Measurements from ENCODE around the gene FNBP1. TPM values are rescaled to one million over a fixed set of nuclear protein-coding genes. Genes with fewer than 3 reads are reported as not detected.
"Not testable (repeated sequence)": the region's sequence is repeated elsewhere in the genome, so short reads cannot be mapped to it uniquely, and the experiment has no call there.

FNBP1 gene
- total RNA-seq, 1 donor from 2014 or later = 29.7 TPM

GRCh38 chr9:129995409-129996160, 47.4 kb downstream of the FNBP1 start:
- no peak for DNase-seq (ENCODE audit: low read depth, low spot score)

GRCh38 chr9:129994882-129995281, 48.1 kb downstream of the FNBP1 start:
- no peak for DNase-seq (ENCODE audit: low read depth, low spot score)

- not testable (repeated sequence) for DNase-seq (ENCODE audit: low read depth, low spot score)
Observed at GRCh38 chr9:129991139-129991538, 51.9 kb downstream of the FNBP1 start.

GRCh38 chr9:129990269-129991010, 52.5 kb downstream of the FNBP1 start:
- DNase-seq (ENCODE audit: low read depth, low spot score) = no peak

GRCh38 chr9:129989740-129990139, 53.2 kb downstream of the FNBP1 start:
- DNase-seq (ENCODE audit: low read depth, low spot score) = no peak

- DNase-seq (ENCODE audit: low read depth, low spot score) = no peak
Observed at GRCh38 chr9:129989362-129989708, 53.7 kb downstream of the FNBP1 start.

GRCh38 chr9:129988607-129989361, 54.2 kb downstream of the FNBP1 start:
- no peak for DNase-seq (ENCODE audit: low read depth, low spot score)

GRCh38 chr9:129987941-129988340, 55.0 kb downstream of the FNBP1 start:
- DNase-seq (ENCODE audit: low read depth, low spot score) = no peak

GRCh38 chr9:129987047-129987446, 55.9 kb downstream of the FNBP1 start:
- DNase-seq (ENCODE audit: low read depth, low spot score) = no peak

- DNase-seq (ENCODE audit: low read depth, low spot score) = not testable (repeated sequence)
Observed at GRCh38 chr9:129984589-129984988, 58.4 kb downstream of the FNBP1 start.

GRCh38 chr9:129983891-129984290, 59.1 kb downstream of the FNBP1 start:
- DNase-seq (ENCODE audit: low read depth, low spot score) = no peak

GRCh38 chr9:129981180-129981907, 61.6 kb downstream of the FNBP1 start:
- peak; percentile 79 for DNase-seq (ENCODE audit: low read depth, low spot score)

- DNase-seq (ENCODE audit: low read depth, low spot score) = not testable (repeated sequence)
Observed at GRCh38 chr9:129980224-129980623, 62.8 kb downstream of the FNBP1 start.

GRCh38 chr9:129979071-129979745, 63.8 kb downstream of the FNBP1 start:
- no peak for DNase-seq (ENCODE audit: low read depth, low spot score)

- no peak for DNase-seq (ENCODE audit: low read depth, low spot score)
Observed at GRCh38 chr9:129972816-129973215, 70.2 kb downstream of the FNBP1 start.

- DNase-seq (ENCODE audit: low read depth, low spot score) = peak; percentile 83
Observed at GRCh38 chr9:129968690-129969485, 74.1 kb downstream of the FNBP1 start.

GRCh38 chr9:129964901-129965734, 77.9 kb downstream of the FNBP1 start:
- DNase-seq (ENCODE audit: low read depth, low spot score) = no peak

- DNase-seq (ENCODE audit: low read depth, low spot score) = peak; percentile 26
Observed at GRCh38 chr9:129962889-129963703, 79.9 kb downstream of the FNBP1 start.

All from pulmonary artery endothelial cell (primary cell).